NCI-H2227 (cell line): Measurements from ENCODE around the gene ADCY5.
"Not testable (repeated sequence)": the region's sequence is repeated elsewhere in the genome, so short reads cannot be mapped to it uniquely, and the experiment has no call there.

Experiments used
- DNase-seq: peaks from one replicate; lab custom pipeline; 2025; ENCODE audit not compliant: unreplicated experiment; lab: John Stamatoyannopoulos, UW

ADCY5 gene

GRCh38 chr3:123277106-123277505 lies 171.8 kb downstream of the ADCY5 start:
- no peak for DNase-seq

GRCh38 chr3:123276346-123277006 lies 172.4 kb downstream of the ADCY5 start:
- no peak for DNase-seq

- DNase-seq = no peak
Measured at GRCh38 chr3:123275691-123276090, 173.2 kb downstream of the ADCY5 start.

- DNase-seq = no peak
Measured at GRCh38 chr3:123272547-123272946, 176.3 kb downstream of the ADCY5 start.

GRCh38 chr3:123271466-123272159 lies 177.3 kb downstream of the ADCY5 start:
- DNase-seq = no peak

- DNase-seq = no peak
Measured at GRCh38 chr3:123270818-123271217, 178.1 kb downstream of the ADCY5 start.

- peak; percentile 1 for DNase-seq
Measured at GRCh38 chr3:123267821-123268220, 181.1 kb downstream of the ADCY5 start.

GRCh38 chr3:123263941-123264340 lies 184.9 kb downstream of the ADCY5 start:
- no peak for DNase-seq

GRCh38 chr3:123262868-123263267 lies 186.0 kb downstream of the ADCY5 start:
- no peak for DNase-seq

GRCh38 chr3:123262226-123262625 lies 186.7 kb downstream of the ADCY5 start:
- DNase-seq = no peak

GRCh38 chr3:123261666-123262065 lies 187.2 kb downstream of the ADCY5 start:
- DNase-seq = no peak

GRCh38 chr3:123258811-123259420 lies 190.0 kb downstream of the ADCY5 start:
- DNase-seq = peak; percentile 40

GRCh38 chr3:123258359-123258758 lies 190.5 kb downstream of the ADCY5 start:
- no peak for DNase-seq

- DNase-seq = no peak
Measured at GRCh38 chr3:123256256-123256655, 192.6 kb downstream of the ADCY5 start.

- DNase-seq = no peak
Measured at GRCh38 chr3:123246866-123247265, 202.0 kb downstream of the ADCY5 start.

GRCh38 chr3:123244128-123244527 lies 204.8 kb downstream of the ADCY5 start:
- no peak for DNase-seq

GRCh38 chr3:123239756-123240155 lies 209.1 kb downstream of the ADCY5 start:
- DNase-seq = no peak

GRCh38 chr3:123239186-123239585 lies 209.7 kb downstream of the ADCY5 start:
- not testable (repeated sequence) for DNase-seq

GRCh38 chr3:123236902-123237301 lies 212.0 kb downstream of the ADCY5 start:
- no peak for DNase-seq
